Panc1 (cell line): ENCODE results near the gene GUCY1A1. TPM values are rescaled to one million over a fixed set of nuclear protein-coding genes. Genes with fewer than 3 reads are reported as not detected.

Experiments used
- ATAC-seq: fragments of 200-7000 bp; cut with Tn5 transposase; 2 replicates; pipeline ENCODE4 v1.9.1; 2020; ENCODE audit warnings: mild to moderate bottlenecking, moderate library complexity
- BruUV-seq: library from RNA; stranded (reverse); fragments of 400-500 nt; replicated peaks from 2 replicates; lab custom pipeline; 2021; lab: Mats Ljungman, UMichigan
- CTCF ChIA-PET: fragments of 300-600 bp; sonication (Branson Sonifier 250); formaldehyde crosslinking; loops from one replicate; lab custom pipeline; 2022; ENCODE audit warnings: antibody characterized with exemption; lab: Charles Lee
- POLR2A ChIA-PET: fragments of 300-600 bp; sonication (Branson Sonifier 250); formaldehyde crosslinking; loops from one replicate; lab custom pipeline; 2022; ENCODE audit warnings: antibody characterized with exemption; lab: Charles Lee
- DNase-seq: peaks from one replicate; pipeline ENCODE4 v3.0.0-alpha.2; 2010; ENCODE audit warnings: low read depth, low spot score
- H3K27ac ChIP-seq: 2 replicates; pipeline ENCODE4 v1.5.1; 2011; ENCODE audit warnings: mild to moderate bottlenecking, low read length, inconsistent platforms
- H3K27me3 ChIP-seq: fragments of 200-500 bp; sonication (Bioruptor generic); 2 replicates; pipeline ENCODE4 v1.6.0; 2014; ENCODE audit warnings: low read length, inconsistent platforms; ENCODE audit not compliant: control insufficient read depth, insufficient read depth
- H3K36me3 ChIP-seq: fragments of 200-500 bp; sonication (Bioruptor generic); 2 replicates; pipeline ENCODE4 v1.5.1; 2014; ENCODE audit warnings: inconsistent platforms, mild to moderate bottlenecking, low read length, moderate library complexity; ENCODE audit not compliant: control insufficient read depth, insufficient read depth
- H3K4me1 ChIP-seq: 2 replicates; pipeline ENCODE4 v1.5.1; 2011; ENCODE audit warnings: inconsistent platforms, mild to moderate bottlenecking, low read length, moderate library complexity; ENCODE audit not compliant: control insufficient read depth, insufficient read depth
- H3K4me3 ChIP-seq, 2 experiments: 2 replicates each; pipeline ENCODE4 v1.5.1; 2011 to 2012; ENCODE audit warnings: low read depth in 2 of 2, low read length in 2 of 2, mild to moderate bottlenecking in 2 of 2, inconsistent platforms in 1 of 2, moderate library complexity in 1 of 2
- H3K9me3 ChIP-seq: fragments of 200-500 bp; sonication (Bioruptor generic); 2 replicates; pipeline ENCODE4 v1.5.1; 2014; ENCODE audit warnings: low read depth, mild to moderate bottlenecking, inconsistent platforms, low read length, moderate library complexity; ENCODE audit not compliant: control insufficient read depth, insufficient read depth
- CTCF ChIP-seq: fragments of 450-650 bp; IDR thresholded peaks from 2 replicates; pipeline ENCODE4 v1.5.1; 2017; ENCODE audit warnings: mild to moderate bottlenecking
- POLR2AphosphoS5 ChIP-seq: IDR thresholded peaks from 2 replicates; pipeline ENCODE4 v1.6.1; 2012; ENCODE audit warnings: mild to moderate bottlenecking, low read depth, low read length, moderate library complexity
- REST ChIP-seq, 2 experiments: IDR thresholded peaks; 2 replicates each; pipeline ENCODE4 v1.6.1; 2011 to 2012; ENCODE audit warnings: low read depth in 2 of 2, control low read depth in 1 of 2, low read length in 1 of 2, mild to moderate bottlenecking in 1 of 2, moderate library complexity in 1 of 2; ENCODE audit not compliant: insufficient read depth in 1 of 2
- SIN3A ChIP-seq: IDR thresholded peaks from 2 replicates; pipeline ENCODE4 v1.6.1; 2012; ENCODE audit warnings: low read depth, mild to moderate bottlenecking, low read length, moderate library complexity, borderline replicate concordance; ENCODE audit not compliant: insufficient read depth
- TCF7L2 ChIP-seq: IDR thresholded peaks from 2 replicates; pipeline ENCODE4 v1.6.1; 2011; ENCODE audit warnings: mild to moderate bottlenecking, low read depth, low read length, inconsistent platforms
- in situ Hi-C: cut with HindIII; loops from 2 replicates; pipeline ENCODE4 v1.10.0; 2016; ENCODE audit warnings: low sequenced_read_pairs, low pct_unique_long_range_greater_than_20kb
- intact Hi-C: fragments of 100-400 bp; cut with micrococcal nuclease; formaldehyde crosslinking; loops from one replicate; pipeline ENCODE4 v1.10.0; 2022; ENCODE audit not compliant: unreplicated experiment
- total RNA-seq: library from RNA; stranded (reverse); gene quantifications from one replicate; pipeline ENCODE4 v1.2.1, GENCODE V29; 2021; ENCODE audit not compliant: unreplicated experiment

Gene GUCY1A1
- total RNA-seq, 1 experiment from 2014 or later = 0.57 TPM

- Histone ChIP-seq H3K27ac (no peak overlapping the region), H3K36me3 (no peaks in the 10 kb centered on the region), H3K4me1 (no peaks in the 10 kb centered on the region), H3K27me3 (no peaks in the 10 kb centered on the region), H3K4me3 (no peak overlapping the region), H3K9me3 (no peaks in the 10 kb centered on the region)
- POLR2A ChIA-PET = interaction anchor here (0.7 kb wide), 1 partner anchor 1031 kb away, joined by 4 read pairs; no protein-coding TSS in a partner anchor
- TF ChIP-seq CTCF (no peak), TCF7L2 (no peak), POLR2AphosphoS5 (no peak), SIN3A (no peak), REST (IDR thresholded peaks at IDR 0.05; ENCODE audit: insufficient read depth in 1 of 2, low read depth in 2 of 2, low read length in 1 of 2) (no peak)
- no TSS peak for BruUV-seq
- intact Hi-C loops = no loop called here
- no peak for DNase-seq
- ATAC-seq = no peak
- in situ Hi-C loops = no loop called here
- CTCF ChIA-PET = no interaction called here
These were observed 37.3 kb upstream of the GUCY1A1 start for GRCh38 chr4:155629183-155629825.

- no peak for TF ChIP-seq REST (IDR thresholded peaks at IDR 0.05; ENCODE audit: insufficient read depth in 1 of 2, low read depth in 2 of 2, low read length in 1 of 2)
- no peak for TF ChIP-seq TCF7L2
- no peak for TF ChIP-seq POLR2AphosphoS5
- no peak for TF ChIP-seq CTCF
- TF ChIP-seq SIN3A = no peak
- ChIA-PET POLR2A (no interaction called here), CTCF (no interaction called here)
- no peak overlapping the region for H3K4me3 ChIP-seq
- DNase-seq = no peak
- ATAC-seq = no peak
- no peaks in the 10 kb centered on the region for H3K36me3 ChIP-seq
- intact Hi-C loops = no loop called here
- in situ Hi-C loops = no loop called here
- H3K4me1 ChIP-seq = no peaks in the 10 kb centered on the region
- H3K9me3 ChIP-seq = no peaks in the 10 kb centered on the region
- no TSS peak for BruUV-seq
- H3K27ac ChIP-seq = no peak overlapping the region
- no peaks in the 10 kb centered on the region for H3K27me3 ChIP-seq
These were observed 36.7 kb upstream of the GUCY1A1 start for GRCh38 chr4:155629956-155630355.
